ENCODE data around the gene NCKAP5.

- TF ChIP-seq EGR1 (IDR thresholded peaks at IDR 0.05; ENCODE audit: low read depth in 2 of 2) = no peak
- no peak for TF ChIP-seq TAF1 (conservative IDR thresholded peaks at IDR 0.05)
- TF ChIP-seq CTCF (IDR thresholded peaks at IDR 0.05; ENCODE audit: low read depth, low read length, missing input control) = no peak
- no peak for TF ChIP-seq MAX (IDR thresholded peaks at IDR 0.05)
Observed at GRCh38 chr2:133158442-133158841, 409.8 kb downstream of the NCKAP5 start.
